Bone marrow (tissue), 2 donors: Measurements from ENCODE around the gene ZNF692.
"Not testable (repeated sequence)": the region's sequence is repeated elsewhere in the genome, so short reads cannot be mapped to it uniquely, and the experiment has no call there.

Experiments used
- DNase-seq, 2 donors: peaks; one replicate each; lab custom pipeline; 2025; lab: John Stamatoyannopoulos, UW

The ZNF692 gene

DNA sequence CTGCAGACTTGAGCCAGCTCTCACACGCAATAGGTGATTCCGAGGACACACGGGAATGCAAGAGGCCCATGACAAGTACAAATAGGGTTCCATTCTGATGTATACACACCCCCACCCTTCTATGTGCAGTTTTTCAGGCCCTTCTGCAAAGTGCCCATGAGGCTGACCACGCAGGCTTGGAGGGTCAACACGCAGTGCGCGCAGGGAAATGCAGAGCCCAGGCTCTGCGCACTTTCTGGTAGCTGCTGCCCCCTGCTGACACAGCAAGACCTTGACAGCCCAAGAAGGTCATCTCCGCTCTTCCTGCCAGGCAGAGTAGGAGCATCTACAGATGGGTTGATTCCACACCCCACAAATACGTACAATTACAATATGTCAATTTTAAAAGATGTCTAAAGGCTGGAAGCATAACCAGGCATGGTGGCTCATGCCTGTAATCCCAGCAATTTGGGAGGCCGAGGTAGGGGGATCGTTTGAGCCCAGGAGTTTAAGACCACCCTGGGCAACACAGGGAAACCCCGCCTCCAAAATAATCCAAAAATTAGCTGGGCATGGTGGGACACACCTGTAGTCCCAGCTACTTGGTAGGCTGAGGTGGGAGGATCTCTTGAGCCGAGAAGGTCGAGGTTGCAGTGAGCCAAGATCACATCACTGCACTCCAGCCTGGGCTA is 51.7 kb downstream of the ZNF692 start:
- DNase-seq: peak in 1 of 2 donors; percentile 40

- no peak for DNase-seq
Observed at GRCh38 chr1:248805876-248806275, 53.0 kb downstream of the ZNF692 start.

GRCh38 chr1:248804771-248805681 is 53.9 kb downstream of the ZNF692 start:
- peak; percentile 45 to 87 for DNase-seq

DNA sequence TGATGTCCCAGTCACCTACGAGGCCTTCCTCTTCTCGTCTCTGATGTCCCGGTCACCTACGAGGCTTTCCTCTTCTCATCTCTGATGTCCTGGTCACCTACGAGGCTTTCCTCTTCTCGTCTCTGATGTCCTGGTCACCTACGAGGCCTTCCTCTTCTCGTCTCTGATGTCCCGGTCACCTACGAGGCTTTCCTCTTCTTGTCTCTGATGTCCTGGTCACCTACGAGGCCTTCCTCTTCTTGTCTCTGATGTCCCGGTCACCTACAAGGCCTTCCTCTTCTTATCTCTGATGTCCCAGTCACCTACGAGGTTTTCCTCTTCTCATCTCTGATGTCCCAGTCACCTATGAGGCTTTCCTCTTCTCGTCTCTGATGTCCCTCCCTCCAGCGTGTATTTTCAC is 55.4 kb downstream of the ZNF692 start:
- not testable (repeated sequence) for DNase-seq

DNA sequence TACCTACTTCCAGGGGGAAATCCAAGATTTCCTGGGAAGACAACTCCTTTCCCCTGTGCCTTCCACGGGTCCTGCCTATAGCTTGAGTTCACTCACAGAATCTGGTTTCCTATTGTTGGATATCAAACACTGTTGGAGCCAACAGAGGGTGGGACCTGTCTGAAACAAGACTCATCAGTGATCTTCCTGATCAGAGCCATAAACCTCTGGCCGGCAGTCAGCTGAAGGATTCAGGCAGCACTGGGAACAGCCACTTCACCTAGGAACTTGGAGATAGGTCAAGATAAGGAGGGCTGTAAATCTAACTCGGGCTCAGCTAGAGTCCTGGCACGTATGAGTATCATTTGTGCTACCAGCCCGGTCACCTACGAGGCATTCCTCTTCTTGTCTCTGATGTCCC is 56.4 kb downstream of the ZNF692 start:
- no peak for DNase-seq

DNA sequence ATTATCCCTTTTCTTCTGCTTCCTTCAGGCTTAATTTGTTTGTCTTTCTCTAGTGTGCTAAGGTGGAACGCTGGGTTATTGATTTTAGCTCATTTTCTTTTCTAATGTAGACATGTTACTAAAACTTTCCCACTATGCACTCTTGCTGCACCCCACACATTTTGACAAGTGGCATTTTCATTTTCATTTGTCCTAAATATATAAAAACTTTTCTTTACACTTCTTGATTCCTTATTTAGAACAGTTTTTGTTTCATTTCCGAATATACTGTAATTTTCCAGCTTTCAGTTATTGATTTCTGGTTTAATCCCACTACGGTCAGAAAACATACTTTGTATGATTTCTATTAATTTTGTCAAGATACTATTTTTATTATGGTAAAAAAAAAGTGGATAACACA is 58.4 kb downstream of the ZNF692 start:
- no peak for DNase-seq
